DMS 273 treated with DMSO at 0.1 percent for 48 hours (cell line): Measurements from ENCODE around the gene MEPCE.
"Not testable (repeated sequence)": the region's sequence is repeated elsewhere in the genome, so short reads cannot be mapped to it uniquely, and the experiment has no call there.

ENCODE experiments used
- DNase-seq: peaks from one replicate; lab custom pipeline; 2025; lab: John Stamatoyannopoulos, UW

MEPCE gene

GRCh38 chr7:100434297-100435144, 4.9 kb downstream of the MEPCE start:
- DNase-seq: no peak

DNA sequence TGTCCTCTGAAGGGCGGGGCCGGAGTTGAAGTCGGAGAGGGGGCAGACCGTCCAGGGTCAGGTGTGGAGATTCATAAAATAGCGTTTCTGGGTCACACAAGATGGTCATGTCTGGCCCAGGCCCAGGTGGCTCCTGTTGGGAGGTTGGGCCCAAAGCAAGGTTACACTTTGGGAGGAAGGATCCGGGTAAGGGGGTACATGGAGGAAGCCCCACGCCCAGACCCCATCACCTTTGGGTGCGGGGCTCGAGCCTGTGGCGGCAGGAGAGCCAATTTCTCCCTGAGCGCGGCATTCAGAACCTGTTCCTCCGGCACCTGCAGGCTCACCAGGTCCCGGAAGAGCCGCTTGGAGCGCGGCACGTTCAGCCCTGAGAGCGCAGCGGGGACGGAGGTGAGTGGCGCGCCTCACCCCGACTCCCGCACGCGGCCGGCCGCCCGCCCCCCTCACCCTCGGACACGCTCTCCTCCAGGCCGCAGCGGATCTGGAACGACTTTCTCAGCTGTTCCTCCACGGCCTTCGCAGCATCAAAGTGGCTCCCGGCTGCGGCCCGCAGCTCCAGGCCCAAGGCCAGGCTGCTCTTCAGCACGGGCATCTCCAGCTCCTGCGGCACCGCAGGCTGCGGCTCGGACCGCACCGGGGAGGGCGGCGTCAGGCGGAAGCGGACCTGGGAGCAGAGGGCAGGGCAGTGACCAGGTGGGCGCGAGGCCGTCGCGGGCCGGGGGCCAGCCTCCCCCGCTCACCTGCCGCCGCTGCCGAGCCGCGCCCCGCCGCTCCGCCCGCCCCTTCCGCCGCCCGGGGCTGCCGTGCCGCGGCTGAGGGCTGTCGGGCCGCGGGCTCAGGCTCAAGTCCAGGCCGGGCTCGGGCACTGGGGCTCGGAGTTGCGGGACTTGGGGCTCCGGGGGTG, 6.0 kb downstream of the MEPCE start:
- DNase-seq: peak; percentile 25

- DNase-seq: no peak
These were observed 7.8 kb downstream of the MEPCE start for GRCh38 chr7:100437150-100438100.

DNA sequence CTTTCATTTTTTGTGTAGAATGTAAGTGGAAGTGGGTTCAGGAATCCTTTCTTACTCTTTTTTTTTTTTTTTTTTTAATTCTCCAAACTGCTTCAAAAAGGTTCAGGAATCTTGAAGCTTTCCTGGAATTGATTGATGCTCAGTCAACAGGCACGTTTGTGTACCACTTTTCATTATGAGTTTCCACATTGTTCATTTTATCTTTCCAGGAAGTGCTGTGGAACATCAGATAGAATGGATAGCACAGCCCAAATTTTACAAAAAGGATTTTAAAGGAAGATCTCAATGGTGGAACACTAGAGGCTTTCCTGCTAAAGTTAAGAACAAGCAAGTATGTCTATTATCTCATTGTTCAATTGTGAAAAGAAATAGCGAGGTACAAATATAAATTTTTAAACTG, 8.5 kb downstream of the MEPCE start:
- DNase-seq: no peak

DNA sequence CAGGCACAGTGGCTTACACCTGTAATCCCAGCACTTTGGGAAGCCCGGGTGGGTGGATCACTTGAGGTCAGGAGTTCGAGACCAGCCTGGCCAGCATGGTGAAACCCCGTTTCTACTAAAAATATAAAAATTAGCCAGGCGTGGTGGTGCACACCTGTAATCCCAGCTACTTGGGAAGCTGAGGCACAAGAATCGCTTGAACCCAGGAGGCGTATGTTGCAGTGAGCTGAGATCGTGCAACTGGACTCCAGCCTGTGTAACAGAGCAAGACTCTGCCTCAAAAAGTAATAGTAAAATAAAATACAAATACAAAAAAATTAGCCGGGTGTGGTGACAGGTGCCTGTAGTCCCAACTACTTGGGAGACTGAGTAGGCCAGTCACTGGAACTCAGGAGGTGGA, 9.1 kb downstream of the MEPCE start:
- DNase-seq: not testable (repeated sequence)

DNA sequence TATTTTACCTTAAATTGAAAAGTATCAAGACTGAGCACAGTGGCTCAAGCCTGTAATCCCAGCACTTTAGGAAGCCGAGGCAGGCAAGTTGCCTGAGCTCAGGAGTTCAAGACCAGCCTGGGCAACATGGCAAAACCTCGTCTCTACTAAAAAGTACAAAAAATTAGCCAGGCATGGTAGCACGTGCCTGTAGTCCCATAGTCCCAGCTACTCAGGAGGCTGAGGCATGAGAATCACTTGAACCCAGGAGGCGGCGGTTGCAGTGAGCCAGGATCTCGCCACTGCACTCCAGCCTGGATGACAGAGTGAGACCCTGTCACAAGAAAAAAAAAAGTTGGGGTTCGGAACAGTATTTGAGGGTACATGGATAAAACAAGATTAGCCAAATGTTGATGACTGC, 9.6 kb downstream of the MEPCE start:
- DNase-seq: not testable (repeated sequence)

- DNase-seq: no peak
These were observed 12.3 kb downstream of the MEPCE start for GRCh38 chr7:100441641-100442535.

GRCh38 chr7:100443096-100443840, 13.6 kb downstream of the MEPCE start:
- no peak for DNase-seq

- DNase-seq: no peak
These were observed 15.0 kb downstream of the MEPCE start for GRCh38 chr7:100444311-100445278.

GRCh38 chr7:100446040-100446439, 16.4 kb downstream of the MEPCE start:
- DNase-seq: no peak

GRCh38 chr7:100447363-100447762, 17.7 kb downstream of the MEPCE start:
- DNase-seq: not testable (repeated sequence)

- DNase-seq: no peak
These were observed 19.7 kb downstream of the MEPCE start for GRCh38 chr7:100449190-100449795.

DNA sequence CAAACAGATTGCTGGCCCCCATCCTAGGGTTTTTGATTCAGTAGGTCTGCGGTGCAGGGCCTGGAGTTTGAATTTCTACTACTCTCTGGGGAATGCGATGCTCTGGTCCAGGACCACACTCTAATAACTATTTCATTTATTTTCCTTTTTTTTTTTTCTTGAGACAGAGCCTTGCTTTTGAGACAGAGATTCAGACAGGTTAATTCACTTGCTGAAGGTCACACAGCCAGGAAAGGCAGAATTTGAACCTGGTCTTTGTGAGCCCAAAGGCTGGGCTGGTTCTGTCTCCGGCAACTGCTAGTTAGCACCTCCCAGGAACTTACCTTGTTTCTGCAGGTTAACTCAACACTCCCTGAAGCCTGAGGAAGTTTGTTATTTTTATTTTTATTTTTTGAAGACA, 22.9 kb downstream of the MEPCE start:
- DNase-seq: no peak

GRCh38 chr7:100453854-100454253, 24.2 kb downstream of the MEPCE start:
- not testable (repeated sequence) for DNase-seq

DNA sequence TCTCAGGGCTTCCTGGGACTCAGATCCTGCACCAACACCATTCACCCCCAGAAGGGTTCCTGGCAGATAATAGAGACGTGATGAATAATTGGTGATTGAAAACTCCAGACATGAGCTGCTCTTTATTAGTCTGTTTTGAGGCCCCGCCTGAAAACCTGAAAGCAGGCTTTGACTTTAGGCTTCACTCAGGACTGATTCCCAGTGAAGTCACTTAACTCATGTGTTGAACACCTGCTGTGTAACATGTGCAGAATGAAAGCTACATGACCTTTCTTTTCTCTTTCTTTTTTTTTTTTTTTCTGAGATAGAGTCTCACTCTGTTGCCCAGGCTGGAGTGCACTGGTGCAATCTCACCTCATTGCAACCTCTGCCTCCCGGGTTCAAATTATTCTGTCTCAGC, 25.6 kb downstream of the MEPCE start:
- no peak for DNase-seq

- no peak for DNase-seq
These were observed 26.9 kb downstream of the MEPCE start for GRCh38 chr7:100456562-100456961.

DNA sequence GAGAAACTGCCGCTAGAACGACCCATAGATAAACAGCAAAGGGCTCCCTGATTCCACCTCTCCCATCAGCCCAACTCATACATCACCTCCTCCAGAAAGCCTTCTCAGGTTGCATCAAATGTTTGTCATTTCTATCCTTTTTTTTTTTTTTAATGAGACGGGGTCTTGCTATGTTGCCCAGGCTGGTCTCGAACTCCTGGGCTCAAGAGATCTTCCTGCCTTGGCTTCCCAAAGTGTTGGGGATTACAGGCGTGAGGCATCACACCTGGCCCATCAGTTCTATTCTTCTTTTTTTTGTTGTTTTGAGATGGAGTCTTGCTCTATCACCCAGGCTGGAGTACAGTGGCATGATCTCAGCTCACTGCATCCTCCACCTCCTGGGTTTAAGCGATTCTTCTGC, 27.4 kb downstream of the MEPCE start:
- no peak for DNase-seq

DNA sequence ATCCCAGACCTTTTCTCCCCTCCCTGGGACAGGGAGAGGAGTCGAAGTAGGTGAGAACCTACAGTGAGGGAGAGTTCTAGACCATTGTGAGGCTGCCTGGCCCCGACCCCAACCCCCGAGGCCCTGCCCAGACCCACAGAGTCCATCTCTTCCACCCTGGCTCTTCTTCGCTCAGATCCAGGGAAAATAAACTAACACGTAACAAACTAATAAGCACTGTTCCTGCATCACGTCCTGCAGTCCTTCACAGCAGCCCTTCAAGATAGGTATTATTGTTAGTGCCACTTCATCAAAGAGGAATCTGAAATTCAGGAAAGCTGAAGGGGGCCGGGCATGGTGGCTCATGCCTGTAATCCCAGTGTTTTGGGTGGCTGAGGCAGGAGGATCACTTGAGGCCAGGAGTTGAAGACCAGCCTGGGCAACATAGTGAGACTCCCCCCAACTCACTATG, 34.6 kb downstream of the MEPCE start, which contains the start of gene SPACDR:
Gene SPACDR (minus strand): TSS at position 51 of the 451 bp plus-strand sequence. CDS start 235 bp downstream, outside the sequence.
- no peak for DNase-seq
